GM23338 (cell line): ENCODE measurements around the gene ITGB6.

Source experiments
- CREB1 ChIP-seq: fragments of 250-450 bp; sonication (Bioruptor Pico); IDR thresholded peaks from 2 replicates; pipeline ENCODE4 v1.5.0; 2020; ENCODE audit warnings: low read depth, mild to moderate bottlenecking, moderate library complexity
- EZH2 ChIP-seq: fragments of 200-600 bp; sonication (generic); IDR thresholded peaks from one replicate; pipeline ENCODE4 v1.8.0; 2017; ENCODE audit warnings: antibody characterized with exemption, mild to moderate bottlenecking, low read depth; ENCODE audit not compliant: unreplicated experiment
- EZH2phosphoT487 ChIP-seq: fragments of 200-600 bp; sonication (generic); IDR thresholded peaks from one replicate; pipeline ENCODE4 v1.8.1; 2018; ENCODE audit warnings: antibody characterized with exemption; ENCODE audit not compliant: unreplicated experiment
- JUNB ChIP-seq: IDR thresholded peaks from one replicate; pipeline ENCODE4 v1.6.1; 2016; ENCODE audit warnings: antibody characterized with exemption; ENCODE audit not compliant: unreplicated experiment
- POLR2AphosphoS5 ChIP-seq: IDR thresholded peaks from 2 replicates; pipeline ENCODE4 v1.6.1; 2016; ENCODE audit warnings: antibody characterized with exemption, low read depth
- STAT1 ChIP-seq: IDR thresholded peaks from one replicate; pipeline ENCODE4 v1.6.1; 2016; ENCODE audit warnings: antibody characterized with exemption; ENCODE audit not compliant: unreplicated experiment
- TF ChIP-seq, protein P1 (sequence below), 2 experiments: fragments of 200-600 bp in 1 of 2; sonication (generic) in 1 of 2; conservative IDR thresholded peaks; 2 replicates each; pipeline versions ENCODE4 v1.5.1 to v1.6.1; 2016 to 2017; ENCODE audit warnings: antibody characterized with exemption in 2 of 2, low read depth in 2 of 2, mild to moderate bottlenecking in 2 of 2, moderate library complexity in 1 of 2
- TF ChIP-seq, protein P2 (sequence below): IDR thresholded peaks from one replicate; pipeline ENCODE4 v1.6.1; 2018; ENCODE audit warnings: antibody characterized with exemption; ENCODE audit not compliant: unreplicated experiment

DNA sequence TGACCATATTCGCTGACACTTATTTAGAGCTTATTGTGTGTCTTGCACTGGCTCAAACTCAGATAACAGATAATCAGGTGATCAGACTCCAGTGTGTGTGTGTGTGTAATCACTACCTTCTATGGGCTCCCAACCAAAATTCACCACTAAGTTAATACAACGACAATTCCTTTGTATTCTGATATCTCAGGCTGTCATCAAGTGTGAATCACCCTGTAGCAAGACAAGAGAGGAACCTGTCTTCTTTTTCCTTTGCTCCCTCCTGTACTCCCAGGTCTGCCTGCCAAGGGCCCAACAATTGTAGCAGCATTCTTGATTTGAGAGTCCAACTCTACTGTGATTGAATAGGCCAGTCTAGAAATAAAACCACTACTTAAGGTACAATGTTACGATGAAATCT, 25.8 kb downstream of the ITGB6 start:
- no peak for TF ChIP-seq EZH2
- TF ChIP-seq POLR2AphosphoS5 = no peak
- no peak for TF ChIP-seq EZH2phosphoT487
- TF ChIP-seq, protein P1, sequence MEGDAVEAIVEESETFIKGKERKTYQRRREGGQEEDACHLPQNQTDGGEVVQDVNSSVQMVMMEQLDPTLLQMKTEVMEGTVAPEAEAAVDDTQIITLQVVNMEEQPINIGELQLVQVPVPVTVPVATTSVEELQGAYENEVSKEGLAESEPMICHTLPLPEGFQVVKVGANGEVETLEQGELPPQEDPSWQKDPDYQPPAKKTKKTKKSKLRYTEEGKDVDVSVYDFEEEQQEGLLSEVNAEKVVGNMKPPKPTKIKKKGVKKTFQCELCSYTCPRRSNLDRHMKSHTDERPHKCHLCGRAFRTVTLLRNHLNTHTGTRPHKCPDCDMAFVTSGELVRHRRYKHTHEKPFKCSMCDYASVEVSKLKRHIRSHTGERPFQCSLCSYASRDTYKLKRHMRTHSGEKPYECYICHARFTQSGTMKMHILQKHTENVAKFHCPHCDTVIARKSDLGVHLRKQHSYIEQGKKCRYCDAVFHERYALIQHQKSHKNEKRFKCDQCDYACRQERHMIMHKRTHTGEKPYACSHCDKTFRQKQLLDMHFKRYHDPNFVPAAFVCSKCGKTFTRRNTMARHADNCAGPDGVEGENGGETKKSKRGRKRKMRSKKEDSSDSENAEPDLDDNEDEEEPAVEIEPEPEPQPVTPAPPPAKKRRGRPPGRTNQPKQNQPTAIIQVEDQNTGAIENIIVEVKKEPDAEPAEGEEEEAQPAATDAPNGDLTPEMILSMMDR (conservative IDR thresholded peaks at IDR 0.05; ENCODE audit: low read depth in 2 of 2) = no peak
- TF ChIP-seq, protein P2, sequence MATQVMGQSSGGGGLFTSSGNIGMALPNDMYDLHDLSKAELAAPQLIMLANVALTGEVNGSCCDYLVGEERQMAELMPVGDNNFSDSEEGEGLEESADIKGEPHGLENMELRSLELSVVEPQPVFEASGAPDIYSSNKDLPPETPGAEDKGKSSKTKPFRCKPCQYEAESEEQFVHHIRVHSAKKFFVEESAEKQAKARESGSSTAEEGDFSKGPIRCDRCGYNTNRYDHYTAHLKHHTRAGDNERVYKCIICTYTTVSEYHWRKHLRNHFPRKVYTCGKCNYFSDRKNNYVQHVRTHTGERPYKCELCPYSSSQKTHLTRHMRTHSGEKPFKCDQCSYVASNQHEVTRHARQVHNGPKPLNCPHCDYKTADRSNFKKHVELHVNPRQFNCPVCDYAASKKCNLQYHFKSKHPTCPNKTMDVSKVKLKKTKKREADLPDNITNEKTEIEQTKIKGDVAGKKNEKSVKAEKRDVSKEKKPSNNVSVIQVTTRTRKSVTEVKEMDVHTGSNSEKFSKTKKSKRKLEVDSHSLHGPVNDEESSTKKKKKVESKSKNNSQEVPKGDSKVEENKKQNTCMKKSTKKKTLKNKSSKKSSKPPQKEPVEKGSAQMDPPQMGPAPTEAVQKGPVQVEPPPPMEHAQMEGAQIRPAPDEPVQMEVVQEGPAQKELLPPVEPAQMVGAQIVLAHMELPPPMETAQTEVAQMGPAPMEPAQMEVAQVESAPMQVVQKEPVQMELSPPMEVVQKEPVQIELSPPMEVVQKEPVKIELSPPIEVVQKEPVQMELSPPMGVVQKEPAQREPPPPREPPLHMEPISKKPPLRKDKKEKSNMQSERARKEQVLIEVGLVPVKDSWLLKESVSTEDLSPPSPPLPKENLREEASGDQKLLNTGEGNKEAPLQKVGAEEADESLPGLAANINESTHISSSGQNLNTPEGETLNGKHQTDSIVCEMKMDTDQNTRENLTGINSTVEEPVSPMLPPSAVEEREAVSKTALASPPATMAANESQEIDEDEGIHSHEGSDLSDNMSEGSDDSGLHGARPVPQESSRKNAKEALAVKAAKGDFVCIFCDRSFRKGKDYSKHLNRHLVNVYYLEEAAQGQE = no peak
- TF ChIP-seq JUNB = no peak
- no peak for TF ChIP-seq CREB1
- no peak for TF ChIP-seq STAT1
